ENCODE measurements around the gene TARS1.
"Not testable (repeated sequence)": the region's sequence is repeated elsewhere in the genome, so short reads cannot be mapped to it uniquely, and the experiment has no call there.

The TARS1 gene

GRCh38 chr5:33488558-33489355, 48.0 kb downstream of the TARS1 start:
- no peak for DNase-seq (ENCODE audit: low read depth)

GRCh38 chr5:33489481-33490067, 48.8 kb downstream of the TARS1 start:
- no peak for DNase-seq (ENCODE audit: low read depth)

GRCh38 chr5:33490071-33490665, 49.4 kb downstream of the TARS1 start:
- no peak for DNase-seq (ENCODE audit: low read depth)

DNA sequence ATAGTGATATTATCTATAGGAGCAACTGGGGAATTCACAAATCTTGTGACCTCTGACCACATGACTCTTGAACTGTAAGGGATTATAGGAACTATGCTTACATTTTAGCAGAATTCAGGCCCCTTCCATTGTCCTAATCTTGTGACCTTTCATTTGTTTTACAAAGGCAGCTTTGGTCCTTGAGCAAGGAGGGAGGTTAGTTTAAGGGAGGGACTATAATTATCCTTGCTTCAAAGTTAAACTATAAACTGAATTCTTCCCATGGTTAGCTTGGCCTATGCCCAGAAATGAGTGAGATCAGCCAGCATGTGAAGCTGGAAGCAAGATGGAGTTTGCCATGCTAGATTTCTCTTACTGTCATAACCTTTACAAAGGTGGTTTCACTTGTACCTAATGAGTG, 51.2 kb downstream of the TARS1 start:
- no peak for DNase-seq (ENCODE audit: low read depth)

DNA sequence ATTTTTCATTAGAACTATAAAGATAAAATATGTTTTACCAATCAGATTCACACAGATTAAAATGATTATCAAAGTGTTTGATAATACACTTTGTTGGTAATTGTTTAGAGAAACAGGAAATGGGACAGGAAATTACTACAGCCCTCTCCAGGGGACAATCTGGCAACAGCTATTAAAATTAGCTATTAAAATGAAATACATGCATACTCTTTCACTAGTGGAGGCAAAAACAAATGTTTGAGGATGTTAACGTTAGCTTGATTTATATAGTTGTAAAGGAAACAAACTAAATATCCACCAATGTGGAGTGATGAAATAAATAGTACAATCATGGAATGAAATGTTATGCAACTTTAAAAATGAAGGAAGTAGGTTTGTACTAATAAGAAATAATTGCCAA, 53.7 kb downstream of the TARS1 start:
- DNase-seq (ENCODE audit: low read depth): no peak

DNA sequence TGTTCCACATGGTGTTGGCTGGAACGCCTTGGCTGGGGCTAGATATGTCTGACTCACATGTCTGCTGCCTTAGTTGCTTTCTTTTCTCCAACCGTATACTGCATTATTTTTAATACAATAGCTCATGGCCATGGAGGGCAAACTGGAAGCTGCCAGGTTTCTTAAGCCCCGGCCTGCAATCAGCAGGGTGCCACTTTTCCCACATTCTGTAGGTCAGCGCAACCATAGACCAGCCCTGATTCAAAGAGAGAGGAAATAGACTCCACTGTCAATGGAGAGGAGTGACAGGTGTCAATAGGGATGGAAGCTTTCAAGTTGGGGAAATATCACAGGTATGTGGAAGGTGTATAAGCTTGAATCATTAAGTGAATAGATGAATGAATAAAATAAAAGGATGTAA, 60.5 kb downstream of the TARS1 start:
- DNase-seq (ENCODE audit: low read depth): no peak

GRCh38 chr5:33501899-33502298, 61.1 kb downstream of the TARS1 start:
- DNase-seq (ENCODE audit: low read depth): no peak

- DNase-seq (ENCODE audit: low read depth): no peak
These were observed 63.8 kb downstream of the TARS1 start for GRCh38 chr5:33504570-33504969.

DNA sequence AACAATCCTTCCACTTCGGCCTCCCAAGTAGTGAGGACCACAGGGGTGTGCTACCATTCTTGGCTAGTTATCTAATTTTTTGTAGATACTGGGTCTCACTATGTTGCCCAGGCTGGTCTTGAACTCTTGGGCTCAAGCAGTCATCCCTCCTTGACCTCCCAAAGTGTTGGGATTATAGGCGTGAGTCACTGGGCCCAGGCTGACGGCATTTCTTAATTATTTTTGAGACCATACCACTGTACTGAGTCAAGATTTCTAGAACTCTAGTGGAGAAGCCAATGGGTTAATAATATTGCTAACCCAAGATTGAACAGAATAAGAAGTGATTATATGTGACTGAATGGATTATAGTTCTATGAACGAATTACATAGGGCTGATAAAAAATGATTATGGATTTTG, 66.7 kb downstream of the TARS1 start:
- no peak for DNase-seq (ENCODE audit: low read depth)

GRCh38 chr5:33509036-33509435, 68.3 kb downstream of the TARS1 start:
- no peak for DNase-seq (ENCODE audit: low read depth)

- no peak for DNase-seq (ENCODE audit: low read depth)
These were observed 72.9 kb downstream of the TARS1 start for GRCh38 chr5:33513462-33514185.

GRCh38 chr5:33515366-33515765, 74.6 kb downstream of the TARS1 start:
- DNase-seq (ENCODE audit: low read depth): not testable (repeated sequence)

GRCh38 chr5:33516421-33516820, 75.7 kb downstream of the TARS1 start:
- no peak for DNase-seq (ENCODE audit: low read depth)

All from activated T-cell treated with anti-CD3 and anti-CD28 coated beads for 24 hours (primary cell).